H1 (cell line): Measurements from ENCODE around the gene IGLON5. TPM values are rescaled to one million over a fixed set of nuclear protein-coding genes. Genes with fewer than 3 reads are reported as not detected.

Experiments
- CTCF ChIA-PET: fragments of 300-600 bp; sonication (Branson Sonifier 250); formaldehyde crosslinking; loops from one replicate; lab custom pipeline; 2021; ENCODE audit not compliant: partially characterized antibody; lab: Charles Lee
- POLR2A ChIA-PET: fragments of 300-600 bp; sonication (Branson Sonifier 250); formaldehyde crosslinking; loops from one replicate; lab custom pipeline; 2021; ENCODE audit warnings: inconsistent platforms; ENCODE audit not compliant: partially characterized antibody; lab: Charles Lee
- DNase-seq, 2 experiments: peaks; one replicate each; pipeline versions ENCODE4 v3.0.0 to v3.0.0-alpha.2; 2010 to 2022; ENCODE audit warnings: low spot score in 2 of 2, low read depth in 1 of 2, mixed read lengths in 1 of 2
- FAIRE-seq: peaks from 2 replicates; lab custom pipeline; 2011; peaks lifted over from hg19 to GRCh38; lab: Jason Lieb, UNC
- H2AFZ ChIP-seq: 2 replicates; pipeline ENCODE4 v1.8.1; 2012; ENCODE audit warnings: low read length, inconsistent platforms
- H2AK5ac ChIP-seq: 2 replicates; pipeline ENCODE4 v1.6.1; 2013; ENCODE audit warnings: low read depth, low read length
- H2BK120ac ChIP-seq: replicated peaks from 2 replicates; pipeline ENCODE3; 2013; ENCODE audit warnings: low read depth, low read length, inconsistent platforms
- H2BK12ac ChIP-seq: 2 replicates; pipeline ENCODE4 v1.6.1; 2013; ENCODE audit warnings: low read depth, low read length
- H2BK15ac ChIP-seq: 2 replicates; pipeline ENCODE4 v1.6.1; 2013; ENCODE audit warnings: low read length
- H2BK20ac ChIP-seq: 2 replicates; pipeline ENCODE4 v1.6.1; 2013; ENCODE audit warnings: low read length
- H2BK5ac ChIP-seq: 2 replicates; pipeline ENCODE4 v1.6.1; 2013; ENCODE audit warnings: low read depth, low read length
- H3K14ac ChIP-seq: 2 replicates; pipeline ENCODE4 v1.6.1; 2013; ENCODE audit warnings: inconsistent platforms; ENCODE audit not compliant: insufficient read length
- H3K18ac ChIP-seq: 2 replicates; pipeline ENCODE4 v1.6.1; 2013; ENCODE audit warnings: low read length; ENCODE audit errors: extremely low read depth
- H3K23ac ChIP-seq: 2 replicates; pipeline ENCODE4 v1.6.1; 2013; ENCODE audit warnings: inconsistent platforms; ENCODE audit not compliant: insufficient read length
- H3K23me2 ChIP-seq: 2 replicates; pipeline ENCODE4 v1.6.1; 2013; ENCODE audit warnings: low read depth, low read length
- H3K27ac ChIP-seq: 2 replicates; pipeline ENCODE4 v1.6.1; 2011; ENCODE audit warnings: low read depth, low read length, inconsistent platforms
- H3K27me3 ChIP-seq, 4 experiments: replicated peaks in 1 of 4; 1 replicate in 1 of 4; 2 replicates in 3 of 4; pipeline versions ENCODE4 v1.6.1 to v1.8.1; 2011 to 2013; ENCODE audit warnings: low read length in 3 of 4, mild to moderate bottlenecking in 3 of 4, inconsistent platforms in 2 of 4, mixed read lengths in 2 of 4, moderate library complexity in 1 of 4; ENCODE audit not compliant: control insufficient read depth in 3 of 4, insufficient read depth in 3 of 4; ENCODE audit errors: extremely low read depth in 1 of 4
- H3K36me3 ChIP-seq, 4 experiments: 2 replicates each; pipeline versions ENCODE4 v1.6.1 to v1.8.1; 2011 to 2013; ENCODE audit warnings: mild to moderate bottlenecking in 4 of 4, low read length in 3 of 4, moderate library complexity in 2 of 4, control low read depth in 1 of 4, inconsistent platforms in 1 of 4; ENCODE audit not compliant: insufficient read depth in 4 of 4, control insufficient read depth in 2 of 4
- H3K4ac ChIP-seq: replicated peaks from 2 replicates; pipeline ENCODE3; 2013; ENCODE audit warnings: low read length, low read depth, mixed read lengths, inconsistent platforms; ENCODE audit not compliant: insufficient read length
- H3K4me1 ChIP-seq, 4 experiments: replicated peaks in 1 of 4; 1 replicate in 1 of 4; 2 replicates in 3 of 4; pipeline versions ENCODE4 v1.6.1 to v1.8.1; 2011 to 2013; ENCODE audit warnings: low read length in 3 of 4, inconsistent platforms in 2 of 4, mixed read lengths in 1 of 4; ENCODE audit not compliant: insufficient read depth in 4 of 4, control insufficient read depth in 3 of 4
- H3K4me2 ChIP-seq, 2 experiments: 2 replicates each; pipeline versions ENCODE4 v1.6.1 to v1.8.1; 2011 to 2013; ENCODE audit warnings: low read depth in 2 of 2, low read length in 2 of 2, control low read depth in 1 of 2, inconsistent platforms in 1 of 2, mild to moderate bottlenecking in 1 of 2; ENCODE audit not compliant: insufficient read depth in 1 of 2
- H3K4me3 ChIP-seq, 4 experiments: fragments of 200-600, 300-600 bp in 1 of 4; sonication (generic), shearing (Covaris generic), sonication (Bioruptor Twin) in 1 of 4; 2 replicates each; pipeline versions ENCODE4 v1.5.1 to v1.8.1; 2011 to 2016; ENCODE audit warnings: low read length in 4 of 4, low read depth in 3 of 4, control low read depth in 2 of 4, inconsistent platforms in 2 of 4, mild to moderate bottlenecking in 2 of 4, mixed read lengths in 1 of 4, moderate library complexity in 1 of 4; ENCODE audit not compliant: insufficient read depth in 2 of 4; ENCODE audit errors: extremely low read depth in 1 of 4
- H3K56ac ChIP-seq: replicated peaks from 2 replicates; pipeline ENCODE3; 2013; ENCODE audit warnings: low read depth, mild to moderate bottlenecking, mixed read lengths, low read length, inconsistent platforms; ENCODE audit not compliant: insufficient read length
- H3K79me1 ChIP-seq: 2 replicates; pipeline ENCODE4 v1.6.1; 2013; ENCODE audit warnings: low read depth, low read length, control low read depth
- H3K79me2 ChIP-seq, 2 experiments: 2 replicates each; pipeline versions ENCODE4 v1.6.1 to v1.8.1; 2012 to 2013; ENCODE audit warnings: low read length in 2 of 2, mild to moderate bottlenecking in 2 of 2, inconsistent platforms in 1 of 2; ENCODE audit not compliant: insufficient read depth in 2 of 2, control insufficient read depth in 1 of 2
- H3K9ac ChIP-seq, 4 experiments: replicated peaks in 1 of 4; 1 replicate in 1 of 4; 2 replicates in 3 of 4; pipeline versions ENCODE4 v1.6.1 to v1.8.1; 2011 to 2013; ENCODE audit warnings: low read depth in 3 of 4, low read length in 3 of 4, control low read depth in 2 of 4, mild to moderate bottlenecking in 2 of 4, moderate library complexity in 2 of 4, inconsistent platforms in 1 of 4; ENCODE audit errors: extremely low read depth in 1 of 4
- H3K9me3 ChIP-seq, 2 experiments: 2 replicates each; pipeline versions ENCODE4 v1.6.1 to v1.8.1; 2012 to 2013; ENCODE audit warnings: mild to moderate bottlenecking in 2 of 2, moderate library complexity in 2 of 2, control low read depth in 1 of 2, inconsistent platforms in 1 of 2, low read depth in 1 of 2, low read length in 1 of 2, mixed read lengths in 1 of 2; ENCODE audit not compliant: insufficient read depth in 2 of 2
- H4K20me1 ChIP-seq, 2 experiments: replicated peaks in 1 of 2; 2 replicates each; pipeline versions ENCODE3 to v1.8.1; 2011 to 2013; ENCODE audit warnings: inconsistent platforms in 2 of 2, low read length in 2 of 2, mild to moderate bottlenecking in 1 of 2; ENCODE audit not compliant: insufficient read depth in 2 of 2, control insufficient read depth in 1 of 2
- H4K5ac ChIP-seq: 2 replicates; pipeline ENCODE4 v1.6.1; 2013; ENCODE audit warnings: low read length, low read depth, mixed read lengths, inconsistent platforms; ENCODE audit not compliant: insufficient read length
- H4K8ac ChIP-seq: 2 replicates; pipeline ENCODE4 v1.8.0; 2013; ENCODE audit warnings: mild to moderate bottlenecking, moderate library complexity, low read length, inconsistent platforms; ENCODE audit not compliant: insufficient read depth; ENCODE audit errors: extremely low read depth
- H4K91ac ChIP-seq: replicated peaks from 2 replicates; pipeline ENCODE3; 2013; ENCODE audit warnings: low read length, mixed read lengths, inconsistent platforms; ENCODE audit not compliant: insufficient read length
- ASH2L ChIP-seq: fragments of 200-600, 300-600 bp; sonication (generic); IDR thresholded peaks from one replicate; pipeline ENCODE4 v1.7.1; 2017; ENCODE audit warnings: low read length
- ATF3 ChIP-seq: IDR thresholded peaks from 2 replicates; pipeline ENCODE4 v1.6.1; 2011; ENCODE audit warnings: low read depth, mild to moderate bottlenecking, low read length; ENCODE audit not compliant: insufficient read depth
- BACH1 ChIP-seq: IDR thresholded peaks from 2 replicates; pipeline ENCODE4 v1.6.1; 2012; ENCODE audit warnings: low read length, improper control_type of control experiment
- CEBPB ChIP-seq: IDR thresholded peaks from 2 replicates; pipeline ENCODE4 v1.6.1; 2012; ENCODE audit warnings: low read depth, low read length
- KDM4A ChIP-seq: IDR thresholded peaks from one replicate; pipeline ENCODE4 v1.7.1; 2012; ENCODE audit warnings: low read depth, mild to moderate bottlenecking, moderate library complexity, low read length, inconsistent platforms; ENCODE audit not compliant: severe bottlenecking
- SIRT6 ChIP-seq: IDR thresholded peaks from one replicate; pipeline ENCODE4 v1.7.1; 2012; ENCODE audit warnings: low read length, inconsistent platforms
- SIX5 ChIP-seq: IDR thresholded peaks from 2 replicates; pipeline ENCODE4 v1.6.1; 2011; ENCODE audit warnings: mild to moderate bottlenecking, low read depth, low read length
- TAF1 ChIP-seq: IDR thresholded peaks from 2 replicates; pipeline ENCODE4 v1.6.1; 2011; ENCODE audit warnings: mild to moderate bottlenecking, low read depth, low read length
- WGBS, 2 experiments: shearing (Covaris generic) in 1 of 2; methylation state at CpG; one replicate each; pipeline versions ENCODE4 v1.1.6 to v1.1.7; 2013 to 2015; ENCODE audit warnings: low lambda C conversion rate in 2 of 2, mixed read lengths in 2 of 2, inconsistent platforms in 1 of 2, low coverage in 1 of 2, missing lambda C conversion rate in 1 of 2; ENCODE audit not compliant: insufficient replicate concordance in 2 of 2, insufficient coverage in 1 of 2, insufficient read length in 1 of 2; ENCODE audit errors: extremely low coverage in 1 of 2, missing lambda C conversion rate in 1 of 2; 5-methylcytosine and 5-hydroxymethylcytosine counted together
- polyA plus RNA-seq, 7 experiments: library from polyadenylated mRNA; depleted of rRNA in 3 of 7; stranded (reverse) in 5 of 7; unstranded in 2 of 7; fragments of >200 nt in 5 of 7; fragments of 200-250 nt in 2 of 7; gene quantifications; 1 replicate in 5 of 7; 2 replicates in 1 of 7; 4 replicates in 1 of 7; pipeline versions ENCODE4 v1.2.1 to v1.2.3, GENCODE V29; 2011 to 2013; ENCODE audit warnings: missing spikeins in 2 of 7, mixed read lengths in 2 of 7
- total RNA-seq: library from RNA; stranded (reverse); fragmentation: NEBNext Ultra II Directional; extraction: Animal tissue kit (Norgen Biotek cat#: 25700); gene quantifications from 2 replicates; pipeline ENCODE4 v1.2.1, GENCODE V29; 2021
- TF ChIP-seq, protein P1 (sequence below), 3 experiments: IDR thresholded peaks; 1 replicate in 2 of 3; 2 replicates in 1 of 3; pipeline versions ENCODE4 v1.5.1 to v1.6.1; 2011; ENCODE audit warnings: low read length in 3 of 3, mild to moderate bottlenecking in 3 of 3, inconsistent platforms in 2 of 3, low read depth in 1 of 3, moderate library complexity in 1 of 3; ENCODE audit not compliant: insufficient read depth in 1 of 3; ENCODE audit errors: control extremely low read depth in 1 of 3
- TF ChIP-seq, protein P2 (sequence below): IDR thresholded peaks from 2 replicates; pipeline ENCODE4 v1.6.1; 2011; ENCODE audit warnings: low read length, improper control_type of control experiment

Gene IGLON5
- total and polyA plus RNA-seq, 2 of the 8 experiments (the other 6 are each of a cell fraction or from before 2014, with no cell fraction given): 31.8 to 34.6 TPM

GRCh38 chr19:51297406-51297805, 14.0 kb upstream of the IGLON5 start:
- Histone ChIP-seq H3K9ac (no peak overlapping the region), H2AFZ (no peak overlapping the region), H4K8ac (no peak overlapping the region), H3K27ac (no peak overlapping the region), H3K4ac (no peak overlapping the region), H4K91ac (no peak overlapping the region), H2AK5ac (no peak overlapping the region), H3K18ac (no peak overlapping the region), H3K36me3 (no peaks in the 10 kb centered on the region), H2BK15ac (no peak overlapping the region), H3K79me1 (no peaks in the 10 kb centered on the region), H4K20me1 (no peaks in the 10 kb centered on the region), H2BK20ac (no peak overlapping the region), H3K4me3 (no peak overlapping the region), H2BK120ac (no peak overlapping the region), H3K27me3 (peaks cover 0 to 2% (median 0%) of the 10 kb centered on the region in 4 experiments; a peak in 1 of 7 replicates), H3K23ac (no peak overlapping the region), H2BK12ac (no peak overlapping the region), H3K4me2 (no peak overlapping the region), H4K5ac (no peak overlapping the region), H3K4me1 (peaks cover 10 to 39% (median 29%) of the 10 kb centered on the region in 4 experiments), H3K9me3 (no peaks in the 10 kb centered on the region), H3K14ac (no peak overlapping the region), H3K23me2 (no peaks in the 10 kb centered on the region), H3K56ac (no peak overlapping the region), H2BK5ac (0 out of 2 replicates have a peak overlapping the region, but pooled peaks have one; percentile 16), H3K79me2 (no peaks in the 10 kb centered on the region)
- ChIA-PET POLR2A (interaction anchor here (0.6 to 1.5 kb wide), 3 partner anchors 11 to 141 kb away, joined by 3 to 4 read pairs (median 3); no protein-coding TSS in a partner anchor), CTCF (interaction anchor here (0.6 to 2.3 kb wide), 9 partner anchors 29 to 317 kb away, joined by 3 to 6 read pairs (median 3); partner anchors contain the start of gene VSIG10L)
- no peak for DNase-seq
- no peak for FAIRE-seq
- WGBS, 2 experiments: 94% methylated on average over 5 of the region's 5 CpGs; no CpG with 5 or more reads in 1 of the 2 experiments
- TF ChIP-seq, protein P1, sequence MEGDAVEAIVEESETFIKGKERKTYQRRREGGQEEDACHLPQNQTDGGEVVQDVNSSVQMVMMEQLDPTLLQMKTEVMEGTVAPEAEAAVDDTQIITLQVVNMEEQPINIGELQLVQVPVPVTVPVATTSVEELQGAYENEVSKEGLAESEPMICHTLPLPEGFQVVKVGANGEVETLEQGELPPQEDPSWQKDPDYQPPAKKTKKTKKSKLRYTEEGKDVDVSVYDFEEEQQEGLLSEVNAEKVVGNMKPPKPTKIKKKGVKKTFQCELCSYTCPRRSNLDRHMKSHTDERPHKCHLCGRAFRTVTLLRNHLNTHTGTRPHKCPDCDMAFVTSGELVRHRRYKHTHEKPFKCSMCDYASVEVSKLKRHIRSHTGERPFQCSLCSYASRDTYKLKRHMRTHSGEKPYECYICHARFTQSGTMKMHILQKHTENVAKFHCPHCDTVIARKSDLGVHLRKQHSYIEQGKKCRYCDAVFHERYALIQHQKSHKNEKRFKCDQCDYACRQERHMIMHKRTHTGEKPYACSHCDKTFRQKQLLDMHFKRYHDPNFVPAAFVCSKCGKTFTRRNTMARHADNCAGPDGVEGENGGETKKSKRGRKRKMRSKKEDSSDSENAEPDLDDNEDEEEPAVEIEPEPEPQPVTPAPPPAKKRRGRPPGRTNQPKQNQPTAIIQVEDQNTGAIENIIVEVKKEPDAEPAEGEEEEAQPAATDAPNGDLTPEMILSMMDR (IDR thresholded peaks at IDR 0.05; ENCODE audit: control extremely low read depth in 1 of 3, insufficient read depth in 1 of 3, low read depth in 1 of 3, low read length in 3 of 3): no peak
- TF ChIP-seq ATF3: no peak
- TF ChIP-seq TAF1: no peak
- TF ChIP-seq KDM4A: no peak
- TF ChIP-seq, protein P2, sequence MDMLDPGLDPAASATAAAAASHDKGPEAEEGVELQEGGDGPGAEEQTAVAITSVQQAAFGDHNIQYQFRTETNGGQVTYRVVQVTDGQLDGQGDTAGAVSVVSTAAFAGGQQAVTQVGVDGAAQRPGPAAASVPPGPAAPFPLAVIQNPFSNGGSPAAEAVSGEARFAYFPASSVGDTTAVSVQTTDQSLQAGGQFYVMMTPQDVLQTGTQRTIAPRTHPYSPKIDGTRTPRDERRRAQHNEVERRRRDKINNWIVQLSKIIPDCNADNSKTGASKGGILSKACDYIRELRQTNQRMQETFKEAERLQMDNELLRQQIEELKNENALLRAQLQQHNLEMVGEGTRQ: no peak
- TF ChIP-seq SIRT6: no peak
- no peak for TF ChIP-seq ASH2L
- no peak for TF ChIP-seq SIX5
- no peak for TF ChIP-seq CEBPB
- no peak for TF ChIP-seq BACH1
